Germinal center (tissue), 1 donor: ENCODE data around the gene MAT2A.

Source experiments
- DNase-seq: peaks from one replicate; pipeline ENCODE4 v3.0.0; 2012; ENCODE audit warnings: mixed read lengths, low spot score

MAT2A gene

DNA sequence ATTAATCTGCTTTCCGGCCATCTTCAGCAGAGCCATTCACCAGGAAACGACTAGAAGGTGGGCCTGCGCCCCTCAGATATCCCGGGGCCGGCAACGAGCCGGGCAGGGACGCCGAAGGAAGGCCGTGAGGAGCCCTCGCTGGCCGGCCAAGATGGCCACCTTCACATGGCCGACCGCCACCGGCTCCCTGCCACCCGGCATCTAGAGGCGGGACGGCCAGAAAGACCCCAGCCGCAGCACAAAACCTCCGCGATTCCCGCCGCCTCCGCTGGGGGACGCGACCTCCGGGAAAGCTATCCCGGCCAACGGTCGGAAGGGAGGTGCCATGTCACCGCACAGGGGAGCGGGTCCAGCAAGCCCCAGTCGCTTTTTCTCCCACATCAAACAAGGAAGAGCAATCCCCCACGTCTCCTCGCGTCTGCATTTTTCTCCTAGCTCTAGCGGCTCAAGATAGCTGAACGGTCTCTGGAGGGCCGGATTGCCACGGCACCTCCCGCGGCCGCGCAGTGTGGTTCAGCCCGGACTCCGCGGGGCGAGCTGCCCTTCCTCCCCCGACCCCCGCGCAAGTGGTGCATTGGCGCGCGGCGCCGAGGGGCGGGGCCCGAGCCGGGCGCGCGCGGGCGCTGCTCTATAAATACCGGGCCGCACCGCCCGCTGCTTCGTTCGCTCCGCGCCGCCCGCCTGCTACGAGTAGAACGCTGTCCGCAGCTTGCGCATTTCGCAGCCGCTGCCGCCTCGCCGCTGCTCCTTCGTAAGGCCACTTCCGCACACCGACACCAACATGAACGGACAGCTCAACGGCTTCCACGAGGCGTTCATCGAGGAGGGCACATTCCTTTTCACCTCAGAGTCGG lies at the start of gene MAT2A:
Gene MAT2A, plus strand, starts transcription at position 662 of the 854 bp plus-strand sequence. Its CDS starts 120 bp downstream, at position 782.
- DNase-seq: peak; percentile 93

- DNase-seq: no peak
Measured at GRCh38 chr2:85490861-85491755, 47.9 kb upstream of the MAT2A start.

GRCh38 chr2:85496436-85496835 lies 42.5 kb upstream of the MAT2A start:
- DNase-seq: no peak

DNA sequence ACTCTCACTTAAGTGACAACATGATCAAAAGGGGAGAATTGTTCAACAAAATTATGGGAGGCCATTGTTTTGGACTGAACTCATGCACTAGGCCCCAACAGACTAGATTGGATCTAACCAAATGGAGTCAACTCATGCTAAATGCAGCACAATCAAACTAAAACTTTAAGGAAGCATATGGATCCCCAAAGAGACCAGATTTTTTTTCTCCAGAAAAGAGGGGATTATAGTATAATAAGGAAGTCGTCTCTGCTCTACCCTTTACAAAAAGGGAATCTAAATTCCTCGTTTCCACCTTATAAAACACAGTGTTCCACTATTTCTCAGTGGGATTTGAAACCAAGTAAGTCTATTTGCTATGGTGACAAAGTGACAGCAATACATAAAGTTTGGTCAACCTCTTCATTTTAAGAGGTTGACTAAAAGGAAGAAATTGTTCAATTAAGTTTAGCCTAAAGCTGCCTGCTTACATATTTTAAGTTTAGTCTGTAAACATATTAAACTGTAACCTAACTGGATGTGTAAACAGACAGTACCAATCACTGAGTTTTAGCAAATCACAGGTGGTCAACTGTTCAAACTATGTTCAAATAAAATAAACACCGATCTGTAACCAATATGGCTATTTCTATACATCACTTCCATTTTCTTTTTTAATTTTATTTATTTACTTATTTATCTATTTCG lies 40.9 kb upstream of the MAT2A start:
- no peak for DNase-seq

DNA sequence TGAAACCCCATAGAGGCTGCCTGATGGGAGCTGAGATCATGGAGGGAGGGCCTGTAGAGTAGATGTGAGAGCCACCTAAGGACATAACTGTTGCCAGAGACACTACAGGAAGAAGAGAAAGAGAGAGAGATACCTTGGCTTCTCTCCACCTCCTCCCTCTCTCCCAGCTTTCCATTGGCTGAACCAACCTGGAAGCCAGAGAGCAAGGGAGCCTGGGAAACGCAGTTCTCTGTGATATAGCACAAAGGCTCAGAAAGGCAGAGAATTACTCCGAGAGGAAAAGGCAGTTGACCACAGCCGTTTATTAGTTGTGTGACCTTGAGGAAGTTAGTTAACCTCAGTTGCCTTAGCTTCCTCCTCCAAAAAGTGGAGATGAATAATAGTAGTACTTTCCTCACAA lies 37.7 kb upstream of the MAT2A start:
- DNase-seq: no peak

GRCh38 chr2:85502720-85503119 lies 36.2 kb upstream of the MAT2A start:
- DNase-seq: no peak

DNA sequence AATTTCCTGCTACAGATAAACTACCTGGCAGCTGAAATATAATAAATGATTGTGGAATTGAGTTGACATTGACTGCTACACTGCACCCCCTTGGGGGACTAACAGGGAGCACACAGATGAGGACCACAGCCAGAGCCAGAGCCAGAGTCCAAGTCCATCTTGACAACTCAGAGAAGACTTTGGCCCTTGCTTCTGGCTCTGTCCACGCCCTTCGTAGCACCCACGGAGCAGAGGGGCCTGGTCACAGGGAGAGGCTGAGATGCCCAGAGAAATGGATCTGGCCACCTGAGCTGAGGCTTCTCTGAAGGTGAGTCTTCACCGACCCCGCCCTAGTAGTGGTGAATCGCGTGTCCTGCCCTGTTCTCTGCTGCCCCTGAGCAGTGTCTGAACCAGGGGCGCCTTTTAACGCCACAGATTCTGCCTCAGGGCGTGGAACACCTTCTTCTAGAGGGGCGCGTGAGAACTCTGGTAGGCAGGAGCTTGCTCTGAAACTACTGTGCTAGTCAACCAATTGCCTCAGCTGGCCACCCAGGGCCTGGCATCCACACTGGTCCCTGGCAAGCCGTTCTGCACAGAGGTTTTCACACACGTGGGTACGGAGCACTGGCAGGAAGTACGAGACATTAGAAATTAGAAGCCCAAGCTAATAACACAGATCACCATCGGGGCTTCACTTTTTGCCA lies 35.7 kb upstream of the MAT2A start:
- no peak for DNase-seq

DNA sequence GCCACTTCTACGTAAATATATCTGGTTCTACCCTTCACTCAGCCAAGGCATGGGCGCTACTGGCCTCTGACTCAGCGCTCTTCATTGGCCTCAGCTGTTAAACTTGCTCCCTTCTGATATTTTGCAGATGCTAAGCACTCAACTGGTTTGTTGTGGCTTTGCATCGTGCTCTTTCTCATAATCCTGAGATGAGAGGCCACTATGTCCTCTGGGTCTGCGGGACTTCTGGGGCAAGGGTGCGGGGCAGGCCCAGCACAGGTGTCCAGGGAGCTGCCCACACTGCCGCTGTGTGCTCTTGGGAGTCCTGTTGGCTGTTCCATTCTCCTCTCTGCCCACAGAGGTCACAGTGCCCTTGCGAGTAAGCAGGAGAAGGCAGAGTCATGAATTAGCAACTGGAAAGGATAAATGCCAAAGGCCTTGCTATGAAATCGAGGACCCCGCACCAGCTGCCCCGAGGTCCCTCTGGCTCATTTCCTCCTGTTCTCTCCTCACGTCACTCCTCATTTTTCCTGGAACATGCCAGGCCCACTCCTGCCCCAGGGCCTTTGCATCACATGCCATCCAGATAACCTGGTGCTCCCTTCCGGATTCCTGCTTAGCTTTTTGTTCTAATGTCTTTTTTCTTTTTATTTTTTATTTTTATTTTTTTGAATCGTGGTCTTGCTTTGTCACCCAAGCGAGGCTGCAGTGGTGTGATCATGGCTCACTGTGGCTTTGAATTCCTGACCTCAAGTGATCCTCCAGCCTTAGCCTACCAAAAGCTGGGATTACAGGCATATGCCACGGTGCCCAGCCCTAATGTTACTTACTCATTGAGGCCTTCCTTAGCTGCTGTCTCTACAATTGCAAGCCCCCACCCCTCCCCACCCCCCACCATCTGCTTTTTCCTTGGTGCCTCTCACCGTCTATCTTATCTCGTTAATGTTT lies 34.9 kb upstream of the MAT2A start:
- DNase-seq: no peak

- DNase-seq: no peak
Measured at GRCh38 chr2:85504778-85505261, 34.1 kb upstream of the MAT2A start.

DNA sequence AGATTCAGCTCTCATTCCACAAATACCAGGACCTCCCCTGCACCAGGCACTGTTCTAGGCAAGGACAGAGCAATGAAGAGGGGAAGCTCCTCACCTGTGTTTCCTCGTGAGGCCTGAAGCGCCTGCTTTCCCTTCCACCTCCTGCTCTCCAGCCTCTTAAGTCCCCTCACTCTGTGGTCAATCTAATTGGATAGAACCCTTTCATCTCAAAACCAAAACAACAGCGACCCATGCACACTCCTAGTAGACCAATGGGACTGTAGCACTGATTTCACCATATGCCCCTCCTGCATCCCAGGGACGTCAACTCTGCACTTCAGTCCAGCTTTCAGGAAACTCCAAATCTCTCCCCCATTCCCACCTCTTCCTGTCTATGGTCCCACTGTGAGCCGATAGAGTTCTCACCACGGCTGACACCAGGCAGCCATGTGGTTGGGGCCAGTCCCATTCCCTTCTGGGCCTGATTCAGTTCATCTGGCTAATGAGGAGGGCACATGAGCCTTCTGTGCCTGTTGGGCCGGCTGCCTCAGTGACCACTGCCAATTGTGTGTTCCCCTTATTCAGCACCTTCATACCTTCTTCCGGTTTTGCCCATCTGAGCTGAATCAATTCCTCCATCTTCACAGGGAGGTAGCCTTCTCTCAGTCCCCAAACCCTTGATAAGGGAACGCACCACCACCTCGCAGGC lies 33.3 kb upstream of the MAT2A start:
- no peak for DNase-seq

GRCh38 chr2:85506768-85507181 lies 32.2 kb upstream of the MAT2A start:
- DNase-seq: no peak

DNA sequence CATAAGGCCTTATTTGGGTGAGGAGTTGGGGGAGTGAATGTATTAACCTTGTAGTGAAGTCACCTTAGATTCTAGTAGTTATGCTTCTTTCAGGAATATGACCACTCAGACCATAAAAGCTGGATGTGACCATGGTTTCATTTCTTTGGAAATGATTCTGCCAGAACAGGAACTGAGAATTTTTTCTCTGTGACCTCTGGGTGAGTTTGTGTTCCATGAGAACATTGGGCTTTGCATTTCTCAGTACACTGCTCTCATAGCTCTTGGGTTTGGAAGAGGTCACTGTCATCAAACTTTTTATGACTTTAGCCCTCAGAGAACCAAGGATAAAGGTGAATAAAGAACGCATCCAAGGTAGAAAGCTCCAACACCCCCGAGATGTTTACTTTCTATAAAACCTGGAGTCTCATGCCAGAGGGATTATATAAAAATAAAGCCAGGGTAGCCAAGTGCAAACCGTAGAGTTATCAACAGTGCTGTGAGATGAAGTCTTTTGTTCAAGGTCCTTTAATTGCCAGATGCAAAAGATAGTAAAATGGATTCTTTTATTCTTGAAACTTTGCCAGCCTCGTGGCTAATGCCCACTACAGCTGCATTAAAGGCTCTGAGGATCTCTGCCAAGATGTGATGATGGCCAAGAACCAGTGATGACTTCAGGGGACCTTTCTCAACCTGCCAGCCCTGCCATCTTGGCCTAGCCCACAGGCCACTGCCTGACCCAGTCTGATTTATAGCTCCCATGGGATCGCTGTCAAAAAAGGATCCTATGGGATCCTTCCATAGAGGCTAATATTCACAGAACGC lies 27.8 kb upstream of the MAT2A start:
- DNase-seq: no peak

DNA sequence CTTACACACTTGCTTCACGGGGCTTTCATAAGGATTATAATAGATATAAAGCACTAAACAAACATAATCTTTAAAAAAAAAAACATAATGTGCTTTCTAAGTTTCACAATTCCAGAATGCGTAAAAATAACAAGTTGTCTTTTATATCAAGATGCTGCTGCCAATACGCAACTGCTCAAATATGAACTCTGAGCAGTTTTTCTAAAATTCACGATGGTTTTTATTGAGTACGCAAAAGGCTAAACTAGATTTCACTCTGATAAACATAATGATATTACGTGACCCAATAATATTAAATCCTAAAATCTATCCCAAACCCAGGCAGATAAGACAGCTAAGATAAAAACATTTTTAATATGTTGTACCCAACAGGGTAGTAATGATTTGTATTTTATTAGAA lies 24.6 kb upstream of the MAT2A start:
- no peak for DNase-seq

- DNase-seq: no peak
Measured at GRCh38 chr2:85516653-85517389, 22.1 kb upstream of the MAT2A start.

GRCh38 chr2:85522090-85522647 lies 16.8 kb upstream of the MAT2A start:
- DNase-seq: no peak

GRCh38 chr2:85523062-85523902 lies 15.7 kb upstream of the MAT2A start:
- DNase-seq: no peak

DNA sequence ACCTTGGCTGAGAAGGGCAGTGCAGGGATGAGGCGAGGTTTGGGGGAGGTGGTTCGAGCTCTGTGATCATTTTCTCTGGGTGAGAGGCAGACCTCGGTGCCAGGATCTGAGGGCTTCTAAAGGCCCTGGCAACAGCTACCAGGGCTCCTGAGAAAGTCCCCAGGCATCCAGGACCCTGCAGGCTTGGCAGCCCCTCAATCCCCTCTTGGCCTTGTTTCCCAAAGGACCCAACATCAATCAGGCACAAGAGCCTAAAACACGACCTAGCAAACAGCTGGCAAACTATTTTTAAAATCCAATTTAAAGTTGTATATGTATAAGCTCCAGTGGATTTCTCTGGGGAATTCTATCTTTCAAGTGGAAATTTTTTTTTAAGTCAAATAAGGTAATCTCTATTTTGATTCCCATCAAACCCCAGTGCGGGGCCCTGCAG lies 15.0 kb upstream of the MAT2A start:
- DNase-seq: no peak
